HCEC 1CT (cell line): ENCODE data around the gene FCN2.

Experiments used
- DNase-seq: peaks from one replicate; pipeline ENCODE4 v3.0.0-alpha.2; 2017

FCN2 gene

DNA sequence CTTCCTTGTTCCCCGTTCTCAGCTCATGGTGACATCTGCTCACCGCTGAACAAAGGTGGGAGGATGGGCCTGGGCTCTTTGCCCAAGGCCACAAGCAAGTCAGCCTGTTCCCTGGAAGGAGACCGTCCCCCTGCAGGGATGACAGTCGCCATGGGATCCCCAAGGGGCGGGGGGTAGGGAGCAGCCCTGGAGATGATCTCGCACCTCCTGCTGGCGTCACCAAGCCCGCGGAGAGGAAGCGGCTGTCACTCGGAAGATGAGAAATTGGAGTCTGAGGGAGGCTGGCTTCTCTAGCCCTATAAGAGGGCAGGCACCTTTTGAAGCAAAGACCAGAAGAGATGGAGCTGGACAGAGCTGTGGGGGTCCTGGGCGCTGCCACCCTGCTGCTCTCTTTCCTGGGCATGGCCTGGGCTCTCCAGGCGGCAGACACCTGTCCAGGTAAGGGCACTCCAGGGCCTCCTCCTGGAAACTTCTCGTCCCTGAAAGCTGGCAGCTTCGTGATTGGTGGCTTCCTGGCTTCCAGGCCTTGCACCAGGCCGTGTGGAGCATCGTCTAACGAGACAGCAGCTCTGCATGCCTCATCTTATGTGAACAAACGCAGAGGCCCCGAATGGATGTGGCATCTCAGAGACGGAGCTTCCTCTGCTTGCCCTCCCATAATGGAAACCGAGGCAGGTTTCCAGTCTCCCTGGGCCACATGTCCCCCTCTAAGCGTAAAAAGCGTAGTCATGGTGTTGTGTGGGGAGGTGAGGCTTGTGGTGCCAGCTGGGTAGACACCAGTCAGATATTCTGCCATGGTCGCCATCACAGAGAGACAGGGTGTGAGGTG is at the start of gene FCN2:
FCN2 (plus strand) TSS at position 327 of the 829 bp plus-strand sequence; CDS start at position 339, 12 bp downstream.
- no peak for DNase-seq

DNA sequence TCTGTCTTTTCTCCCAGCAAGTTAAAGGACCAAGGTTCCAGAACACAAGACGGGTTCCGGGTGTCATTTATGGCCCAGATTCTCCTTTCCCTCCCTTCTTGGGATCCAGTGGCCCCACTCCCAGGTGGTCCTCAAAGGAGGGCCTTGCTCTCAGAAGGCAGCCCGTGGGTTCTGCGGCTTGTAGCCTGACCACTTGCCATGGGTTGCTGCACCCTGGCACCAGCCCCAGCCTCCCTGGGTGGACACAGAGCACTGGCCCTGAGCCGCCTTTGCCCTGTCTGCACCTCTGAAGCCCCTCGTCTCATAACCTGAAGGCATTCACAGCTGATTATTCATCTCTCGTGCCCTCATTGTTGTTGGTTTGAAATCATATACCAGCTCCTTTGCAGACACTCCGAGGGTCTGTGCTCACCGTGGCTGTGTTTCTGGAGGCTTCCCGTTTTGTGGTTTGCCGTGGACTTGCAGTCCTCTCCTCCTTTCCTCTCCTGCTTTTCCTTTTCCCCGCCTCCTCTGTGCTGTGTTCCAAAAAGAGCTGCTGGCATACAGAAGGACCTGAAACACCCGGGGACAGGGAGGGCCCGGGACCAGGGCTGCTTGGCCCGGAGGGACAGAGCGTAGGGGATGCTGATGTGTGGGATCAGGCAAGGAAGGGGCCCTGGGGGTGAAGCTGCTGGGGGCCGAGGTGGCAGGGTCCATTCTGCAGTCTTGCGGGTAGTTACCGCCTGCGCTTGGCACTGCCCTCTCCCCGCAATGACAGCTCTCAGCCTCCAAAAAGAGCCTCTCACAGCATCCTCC is 49.5 kb upstream of the FCN2 start:
- DNase-seq: no peak

DNA sequence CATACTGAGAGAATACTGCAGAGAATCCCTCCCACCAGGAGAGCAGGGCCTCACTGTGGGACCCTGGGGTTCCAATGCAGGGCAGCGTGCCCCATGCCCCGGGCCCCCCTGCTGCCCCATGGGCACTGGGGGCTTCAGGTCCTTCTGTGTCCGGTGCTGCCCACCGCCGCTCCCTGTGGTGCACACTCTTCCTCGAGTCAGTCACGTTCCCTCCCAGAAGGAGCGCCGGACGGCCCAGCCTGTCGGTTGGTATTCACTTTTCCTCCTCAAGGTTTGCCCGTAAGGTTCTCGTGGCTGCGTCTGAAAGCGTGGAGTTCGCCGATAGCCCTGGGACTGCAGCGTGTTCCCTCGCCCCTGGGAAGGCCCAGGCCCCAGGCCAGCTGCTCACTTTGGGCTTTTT is 48.1 kb upstream of the FCN2 start:
- DNase-seq: no peak

DNA sequence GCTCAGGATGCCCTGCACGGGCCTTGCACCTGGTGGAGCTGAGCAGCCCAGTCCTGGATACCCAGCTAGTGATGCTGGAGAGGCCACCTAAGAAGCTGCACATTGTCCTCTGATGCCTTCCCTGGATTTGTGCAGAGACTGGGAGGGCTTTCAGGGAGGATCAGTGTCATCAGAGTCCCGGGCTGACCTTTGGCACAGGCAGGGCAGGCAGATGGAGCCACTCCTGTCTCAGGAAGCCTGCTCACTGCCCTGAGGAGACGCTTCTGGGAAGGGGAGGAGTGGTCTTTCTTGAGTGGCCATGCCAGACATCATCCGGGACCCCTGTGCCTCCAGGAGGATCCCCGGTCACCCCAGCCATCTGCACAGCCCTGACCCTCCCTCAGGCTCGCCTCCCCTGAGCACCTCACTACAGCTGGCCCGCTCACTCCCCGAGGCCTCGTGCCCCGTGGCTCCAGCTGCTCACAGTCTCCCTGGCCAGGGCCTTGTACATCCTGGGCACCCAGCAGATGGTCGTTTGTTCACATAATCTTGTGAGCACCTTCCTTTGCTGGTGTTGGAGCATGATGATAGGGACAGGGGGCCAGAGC is 47.2 kb upstream of the FCN2 start:
- no peak for DNase-seq

DNA sequence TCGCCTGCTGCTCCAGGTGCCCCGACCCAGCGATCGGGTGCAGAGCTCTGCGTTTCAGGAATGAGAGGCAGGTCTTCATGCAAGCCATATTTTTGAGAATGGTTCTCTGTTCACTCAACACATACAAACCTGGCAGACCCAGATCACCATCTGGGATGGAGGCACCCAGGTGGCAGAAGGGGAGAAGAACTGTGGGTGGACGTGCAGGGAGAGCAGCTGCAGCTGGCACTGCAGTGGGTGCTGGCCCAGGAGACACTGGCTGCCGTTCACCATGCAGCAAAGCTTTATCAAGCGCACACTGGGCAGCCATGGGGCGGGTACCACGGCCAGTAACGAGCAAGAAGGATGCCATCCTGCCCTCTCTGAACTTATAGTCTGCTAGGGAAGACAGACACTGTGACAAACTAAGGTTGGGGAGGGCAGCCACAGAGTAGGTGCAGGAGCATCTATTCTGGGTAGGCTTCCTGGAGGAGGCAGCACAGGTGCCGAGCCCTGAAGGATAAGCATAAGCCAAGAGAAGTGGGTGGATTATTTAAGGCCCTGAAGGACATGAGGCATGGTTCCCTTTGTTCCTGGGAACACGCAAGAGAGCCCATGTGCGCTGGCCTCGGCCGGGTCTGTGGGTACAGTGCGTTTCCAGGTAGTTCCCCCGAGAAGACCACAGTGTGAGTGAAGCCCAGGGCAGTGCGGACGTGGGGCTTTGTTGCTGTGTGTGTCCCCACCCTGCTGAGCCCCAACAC is 46.2 kb upstream of the FCN2 start:
- no peak for DNase-seq

DNA sequence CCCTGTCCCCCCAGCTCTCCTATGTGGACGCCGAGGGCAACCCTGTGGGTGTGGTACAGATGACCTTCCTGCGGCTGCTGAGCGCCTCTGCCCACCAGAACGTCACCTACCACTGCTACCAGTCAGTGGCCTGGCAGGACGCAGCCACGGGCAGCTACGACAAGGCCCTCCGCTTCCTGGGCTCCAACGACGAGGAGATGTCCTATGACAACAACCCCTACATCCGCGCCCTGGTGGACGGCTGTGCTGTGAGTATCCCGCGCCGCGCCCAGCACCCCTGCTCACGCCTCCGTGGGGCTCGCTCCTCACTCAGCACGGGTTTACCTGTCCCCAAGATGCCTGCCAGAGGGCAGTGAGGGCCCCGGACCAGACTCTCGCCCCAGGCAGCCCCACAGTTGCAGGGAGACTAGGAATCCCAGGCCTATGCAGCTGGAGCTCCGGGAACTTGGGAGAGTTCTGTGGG is 45.6 kb upstream of the FCN2 start:
- no peak for DNase-seq

DNA sequence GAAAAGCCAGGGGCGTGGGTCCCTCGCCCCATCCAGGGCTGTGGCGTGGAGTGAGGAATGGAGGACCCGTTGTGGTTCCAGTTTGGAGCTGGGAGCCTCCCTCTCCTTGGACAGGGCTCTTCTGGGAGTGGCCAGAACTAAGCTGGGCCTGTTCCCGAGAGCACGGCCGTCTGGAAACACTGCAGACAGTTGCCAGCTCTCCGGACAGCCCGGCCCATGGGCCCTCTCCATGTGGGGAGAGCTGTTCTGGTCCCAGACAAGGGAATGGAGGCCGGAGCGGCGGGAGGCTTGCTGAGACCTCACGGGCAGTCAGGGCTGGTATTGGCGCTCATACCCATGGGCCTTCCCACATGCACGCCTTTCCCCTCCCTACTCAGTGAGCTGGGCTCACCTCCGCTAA is 45.2 kb upstream of the FCN2 start:
- DNase-seq: no peak

DNA sequence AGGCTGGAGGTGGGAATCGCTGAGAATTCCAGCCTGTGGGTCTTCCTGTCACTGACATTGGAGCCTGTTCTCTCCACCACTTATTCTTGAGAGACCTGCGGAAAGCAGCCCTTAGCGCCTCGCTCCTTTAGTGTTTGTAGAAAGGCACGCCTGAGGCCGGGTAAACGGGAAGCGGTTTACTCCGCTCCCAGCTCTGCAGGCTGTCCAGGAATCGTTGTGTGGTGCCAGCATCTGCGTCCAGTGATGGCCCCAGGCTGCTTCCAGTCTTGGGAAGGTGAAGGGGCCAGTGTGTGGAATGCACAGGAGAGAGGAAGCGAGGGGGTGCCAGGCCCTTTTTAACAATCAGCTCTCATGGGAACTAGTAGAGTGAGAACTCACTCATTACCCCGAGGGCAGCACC is 44.6 kb upstream of the FCN2 start:
- no peak for DNase-seq

DNA sequence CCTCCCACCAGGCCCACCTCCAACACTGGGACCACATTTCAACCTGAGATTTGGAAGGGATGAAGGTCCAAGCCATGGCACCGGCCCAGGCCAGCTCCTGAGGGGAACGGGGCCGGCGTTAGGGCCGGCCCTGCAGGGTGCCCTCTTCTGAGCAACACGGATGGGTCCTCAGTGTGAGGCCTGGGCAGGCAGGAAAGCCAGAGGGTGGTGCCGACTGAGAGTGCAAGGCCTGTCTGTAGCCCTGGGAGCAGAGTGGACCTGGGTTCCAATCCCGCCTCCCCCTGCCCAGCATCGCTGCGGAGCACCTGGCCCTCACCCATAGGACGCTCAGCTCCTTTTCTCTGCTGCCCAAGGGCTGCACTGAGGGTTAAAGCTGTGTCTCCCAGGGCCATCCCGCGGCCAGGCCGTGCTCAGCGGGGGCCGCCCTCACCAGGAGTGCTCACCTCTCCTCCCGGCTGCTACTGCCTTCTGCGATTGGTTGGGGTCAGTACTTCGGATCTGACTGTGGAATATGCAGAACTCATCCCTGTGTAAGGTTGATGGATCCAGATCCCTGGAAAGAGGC is 44.1 kb upstream of the FCN2 start:
- DNase-seq: no peak

DNA sequence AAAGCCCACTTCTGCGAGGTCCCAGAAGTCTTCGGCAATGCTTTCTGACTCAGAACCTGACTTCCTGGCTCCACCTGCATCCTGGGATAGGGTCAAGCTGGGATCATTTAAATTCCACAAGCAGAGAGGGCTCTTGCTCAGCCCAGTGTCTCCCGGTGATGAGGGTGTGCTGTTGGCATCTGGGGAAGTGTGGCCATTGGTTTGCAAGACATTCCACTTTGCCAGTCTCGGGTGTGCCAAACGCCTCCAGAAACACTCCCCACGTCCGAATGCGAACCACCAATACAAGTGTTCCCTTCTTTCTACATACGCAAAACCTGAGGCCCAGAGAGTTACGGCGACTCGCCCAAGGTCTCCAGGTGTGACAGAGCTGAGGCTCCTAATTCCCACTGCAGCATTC is 43.1 kb upstream of the FCN2 start:
- no peak for DNase-seq

DNA sequence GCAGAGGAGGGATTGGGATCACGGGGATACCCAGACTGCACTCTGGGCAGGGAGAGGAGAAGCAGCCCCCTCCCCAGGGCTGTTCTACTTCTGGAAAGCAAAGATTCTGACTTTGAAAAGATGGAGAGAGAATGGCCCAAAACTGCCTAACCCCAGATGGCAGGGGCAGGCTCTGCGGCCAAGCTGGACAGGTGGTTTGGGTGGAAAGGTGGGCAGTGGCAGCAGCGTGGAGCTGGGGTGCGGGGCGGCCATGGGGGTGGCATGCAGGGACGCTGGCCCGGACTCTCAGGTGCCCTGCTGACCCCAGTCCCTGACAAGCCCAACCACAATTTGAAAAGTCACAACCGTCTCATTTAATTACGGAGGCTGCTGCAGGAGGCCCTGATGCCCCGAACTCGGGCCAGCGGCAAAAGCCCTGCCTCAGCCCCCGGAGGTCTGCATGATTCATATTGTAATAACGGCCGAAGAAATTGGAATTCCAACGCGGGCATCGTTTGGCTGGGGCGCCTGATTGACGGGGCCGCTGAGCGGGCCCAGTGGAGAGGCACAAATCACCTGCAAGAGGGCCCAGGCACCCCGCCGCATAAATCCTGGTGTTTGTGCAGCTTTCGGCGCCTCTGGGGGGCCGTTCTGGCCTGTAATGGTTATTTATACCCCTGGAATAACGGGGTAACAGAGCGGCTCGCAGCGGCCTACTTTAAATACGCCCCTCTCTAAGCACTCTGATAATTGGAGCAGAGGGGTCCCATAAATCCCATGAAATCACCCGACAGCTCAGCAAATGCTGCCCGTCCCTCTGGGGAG is 41.8 kb upstream of the FCN2 start:
- DNase-seq: no peak

DNA sequence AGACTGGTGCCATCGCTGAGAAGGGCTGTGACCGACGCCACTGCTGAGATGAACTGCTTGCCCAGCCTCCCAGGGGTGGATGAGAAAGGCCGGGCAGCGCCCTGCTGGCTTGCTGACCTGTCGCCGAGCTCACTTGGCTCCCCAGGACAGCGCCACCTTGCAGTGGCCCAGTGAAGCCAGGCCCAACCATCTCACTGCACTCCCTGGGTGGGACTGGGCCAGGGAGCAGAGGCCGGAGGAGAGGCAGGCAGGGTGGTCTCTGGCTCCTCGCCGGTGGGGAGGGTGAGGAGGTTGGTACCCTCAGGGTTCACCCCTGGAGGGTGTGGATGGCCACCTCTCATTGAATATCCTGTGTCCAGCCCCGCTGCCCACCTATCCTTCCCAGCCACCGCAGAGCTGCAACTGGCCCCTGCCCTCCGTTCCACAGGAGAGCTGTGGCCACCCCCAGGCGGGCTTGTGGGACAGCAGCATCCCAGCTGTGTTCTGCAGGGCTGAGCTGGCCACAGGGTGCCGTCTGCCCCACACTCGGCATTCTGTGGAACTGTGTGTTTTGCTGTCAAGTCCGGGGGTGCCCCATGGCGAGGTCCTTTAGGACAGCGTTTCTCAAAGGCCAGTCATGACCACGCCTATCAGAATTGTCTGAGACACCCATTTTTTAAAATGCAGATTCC is 41.0 kb upstream of the FCN2 start:
- no peak for DNase-seq

DNA sequence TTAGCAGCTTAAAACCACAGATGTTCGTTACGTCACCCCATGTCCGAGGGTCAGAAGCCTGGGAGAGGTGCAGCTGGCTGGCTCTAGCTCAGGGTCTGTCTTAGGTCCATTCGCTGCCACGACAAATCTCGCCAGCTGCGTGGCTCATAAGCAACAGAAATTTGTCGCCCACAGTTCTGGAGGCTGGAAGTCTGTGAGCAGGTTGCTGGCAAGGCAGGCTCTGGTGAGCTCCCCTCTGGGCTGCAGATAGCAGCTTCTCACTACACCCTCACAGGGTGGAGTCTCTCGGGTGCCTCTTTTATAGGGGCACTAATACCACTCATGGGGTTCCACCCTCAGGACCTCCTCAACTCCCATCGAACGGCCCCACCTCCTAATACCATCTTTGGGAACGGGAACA is 40.1 kb upstream of the FCN2 start:
- no peak for DNase-seq

DNA sequence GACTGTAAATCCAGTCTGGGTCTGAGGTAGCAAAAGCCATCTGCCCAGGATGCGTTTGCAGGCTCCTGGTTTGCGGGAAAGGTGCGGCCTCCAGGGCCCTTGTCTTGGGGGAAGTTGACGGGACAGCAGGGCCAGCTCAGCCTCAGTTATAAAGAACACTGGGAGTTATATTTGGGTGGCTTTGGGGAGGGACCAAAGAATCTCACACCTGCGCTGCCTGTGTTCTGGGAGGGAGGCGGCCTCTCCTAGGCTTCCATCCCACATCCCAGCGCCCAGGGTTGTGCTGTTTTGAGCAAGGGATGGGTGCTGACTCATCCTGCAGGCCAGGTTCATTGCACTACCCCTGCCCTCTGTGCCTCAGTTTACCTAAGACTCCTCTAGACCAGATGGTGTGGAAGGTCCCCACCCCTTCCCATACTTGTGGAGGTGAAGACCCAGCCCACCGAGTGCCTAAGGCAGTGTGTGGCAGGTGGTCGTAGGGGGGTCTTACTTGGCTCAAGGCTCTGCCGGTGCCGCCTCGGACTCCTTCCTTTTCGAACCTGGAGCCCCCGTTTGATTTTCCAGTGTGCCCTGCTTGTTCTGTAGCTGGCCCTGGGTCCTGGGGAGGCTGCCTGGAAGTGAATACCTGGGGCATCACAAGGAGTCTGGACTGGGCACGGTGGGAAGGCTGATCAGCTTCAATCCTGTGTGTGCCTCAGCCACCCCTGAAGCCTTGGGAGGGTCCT is 39.3 kb upstream of the FCN2 start:
- DNase-seq: no peak

DNA sequence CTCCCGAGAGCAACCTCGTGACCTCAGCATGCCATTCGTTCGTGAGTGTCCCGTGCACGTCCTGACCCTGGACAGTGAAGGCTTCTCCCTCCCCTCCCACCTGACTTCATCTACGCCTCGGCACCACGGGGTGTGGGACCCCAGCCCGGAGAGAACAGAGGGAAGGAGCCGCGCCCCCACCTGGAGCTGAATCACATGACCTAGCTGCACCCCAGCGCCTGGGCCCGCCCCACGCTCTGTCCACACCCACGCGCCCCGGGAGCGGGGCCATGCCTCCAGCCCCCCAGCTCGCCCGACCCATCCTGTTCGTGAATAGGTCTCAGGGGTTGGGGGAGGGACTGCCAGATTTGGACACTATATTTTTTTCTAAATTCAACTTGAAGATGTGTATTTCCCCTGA is 38.3 kb upstream of the FCN2 start:
- no peak for DNase-seq

DNA sequence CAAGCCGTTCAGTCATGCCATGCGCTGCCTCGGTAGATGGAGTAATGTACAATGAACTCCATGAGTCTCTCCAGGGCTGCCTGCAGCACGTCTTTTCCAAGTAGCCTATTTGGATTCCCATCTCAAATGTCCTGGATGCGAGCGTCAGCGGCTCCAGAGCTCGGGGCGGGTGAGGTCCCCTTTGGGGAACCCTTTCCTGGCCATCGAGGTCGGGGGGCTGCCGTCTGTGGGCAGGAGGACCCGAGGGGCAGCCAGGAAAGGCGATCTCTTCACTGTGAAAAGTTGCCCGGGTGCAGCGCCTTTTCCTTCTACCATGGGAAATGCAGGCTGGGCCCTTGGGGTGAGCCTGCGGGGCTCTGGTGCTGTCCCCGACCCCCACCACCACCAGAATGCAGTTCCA is 36.9 kb upstream of the FCN2 start:
- no peak for DNase-seq

DNA sequence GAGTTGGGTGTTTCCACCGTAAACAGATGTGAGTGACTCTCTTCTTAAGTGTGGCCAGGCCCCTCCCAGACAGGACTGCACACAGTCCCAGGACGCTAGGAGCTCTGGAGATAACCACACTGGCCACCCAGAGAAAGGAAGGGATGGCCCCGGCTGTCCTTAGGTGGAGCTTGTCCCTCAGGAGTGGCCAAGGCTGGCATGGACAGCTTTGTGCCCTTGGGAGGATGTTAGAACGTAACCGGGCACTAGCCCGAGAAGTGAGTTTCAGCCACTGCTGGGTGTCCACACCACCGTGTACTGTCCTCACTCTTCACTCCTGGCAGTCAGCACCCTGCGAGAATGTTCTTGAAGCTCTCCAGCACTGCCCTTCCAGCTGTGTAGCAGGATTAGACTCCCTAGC is 35.8 kb upstream of the FCN2 start:
- DNase-seq: no peak

DNA sequence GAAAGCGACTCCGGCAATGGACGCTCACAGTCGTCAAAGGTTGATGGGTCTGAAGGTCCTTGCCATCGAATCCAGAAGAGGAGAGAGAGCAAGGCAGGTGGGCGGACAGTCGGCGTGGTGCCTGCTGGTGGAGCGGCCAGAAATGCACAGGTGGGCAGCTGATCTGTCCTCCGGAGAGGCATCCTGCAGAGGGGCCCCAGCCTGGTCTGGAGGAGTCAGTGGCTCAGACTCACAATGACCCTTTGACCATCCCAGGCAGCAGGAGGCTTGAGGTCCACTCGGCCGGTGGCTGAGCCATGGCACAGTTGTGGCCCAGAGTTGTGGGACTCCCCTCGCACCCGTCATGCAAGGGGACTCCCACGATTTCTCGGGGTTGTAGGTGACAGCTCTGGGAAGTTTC is 34.4 kb upstream of the FCN2 start:
- no peak for DNase-seq

DNA sequence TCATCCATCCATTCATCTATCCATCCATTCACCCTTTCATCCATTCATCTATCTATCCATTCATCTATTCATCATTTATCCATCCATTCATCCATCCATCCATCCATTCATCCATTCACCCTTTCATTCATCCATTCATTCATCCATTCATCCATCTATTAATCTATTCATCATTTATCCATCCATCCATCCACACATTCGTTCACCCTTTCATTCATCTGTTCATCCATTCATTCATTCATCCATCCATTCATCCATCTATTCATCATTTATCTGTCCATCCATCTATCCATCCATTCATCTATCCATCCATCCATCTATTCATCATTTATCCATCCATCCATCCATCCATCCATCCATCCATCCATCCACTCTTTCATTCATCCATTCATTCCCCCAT is 33.9 kb upstream of the FCN2 start:
- no peak for DNase-seq

DNA sequence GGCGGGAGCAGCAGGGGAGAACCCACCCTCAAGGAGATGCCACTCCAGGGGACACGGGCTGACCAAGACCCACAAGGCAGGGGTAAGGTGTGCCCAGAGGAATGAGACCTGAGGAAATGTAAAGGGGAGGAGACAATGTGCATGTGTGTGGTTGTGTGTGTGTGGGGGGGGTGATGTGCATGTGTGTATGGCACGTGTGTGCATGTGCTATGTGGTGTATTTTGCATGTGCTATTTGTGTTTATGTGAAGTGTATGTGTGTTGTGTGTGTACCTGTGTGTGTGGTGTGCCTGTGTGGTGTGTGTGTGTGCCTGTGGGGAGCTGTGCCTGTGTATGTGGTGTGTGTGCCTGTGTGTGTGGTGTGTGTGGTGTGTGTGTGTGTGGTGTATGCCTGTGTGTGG is 33.5 kb upstream of the FCN2 start:
- no peak for DNase-seq
